ENCODE results near the gene INSC. TPM values are rescaled to one million over a fixed set of nuclear protein-coding genes. Genes with fewer than 3 reads are reported as not detected.

The INSC gene
- total RNA-seq, 1 experiment from 2014 or later, result not detected

DNA sequence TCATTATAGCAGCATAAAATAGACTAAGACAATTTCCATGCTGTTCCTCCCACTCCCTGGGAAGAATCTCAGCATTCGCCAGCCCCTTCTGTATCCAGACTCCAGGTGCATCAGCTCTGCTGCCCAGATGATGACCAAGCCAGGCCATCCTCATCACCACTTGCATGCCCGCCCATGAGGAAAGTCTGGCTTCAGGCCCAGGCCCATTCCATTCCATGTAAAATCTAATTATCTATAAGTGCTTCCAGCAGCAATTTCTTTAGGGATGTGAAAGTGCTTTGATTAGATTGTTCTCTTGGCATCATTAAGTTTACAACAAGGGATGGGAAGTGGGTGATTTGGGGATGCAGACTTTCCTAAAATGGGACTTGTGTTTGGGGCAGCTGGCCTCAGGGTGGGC is 100.3 kb downstream of the INSC start:
- intact Hi-C loops (cut with micrococcal nuclease; ENCODE audit: unreplicated experiment), result no loop called here
- Mint-ChIP-seq H3K4me1 (ENCODE audit: low read depth, unreplicated experiment) (peaks cover 10% of the 10 kb centered on the region), H3K36me3 (ENCODE audit: insufficient read depth, unreplicated experiment) (no peaks in the 10 kb centered on the region), H3K27ac (ENCODE audit: unreplicated experiment) (no peak overlapping the region), H3K27me3 (ENCODE audit: insufficient read depth, unreplicated experiment) (no peaks in the 10 kb centered on the region), H3K4me3 (ENCODE audit: unreplicated experiment) (no peak overlapping the region), H3K9me3 (ENCODE audit: unreplicated experiment) (no peaks in the 10 kb centered on the region)
- no peak overlapping the region for H3K4me3 ChIP-seq (ENCODE audit: low read depth, low read length)
- no peak for TF ChIP-seq CTCF (IDR thresholded peaks at IDR 0.05; ENCODE audit: insufficient read depth in 1 of 2, low read depth in 1 of 2, low read length in 1 of 2, severe bottlenecking in 1 of 2, unreplicated experiment in 1 of 2)
- CTCF ChIA-PET, result no interaction called here
- H3K9me3 ChIP-seq, result no peaks in the 10 kb centered on the region
- POLR2A ChIA-PET, result no interaction called here
- no peaks in the 10 kb centered on the region for H3K4me1 ChIP-seq
- no peaks in the 10 kb centered on the region for H3K36me3 ChIP-seq (ENCODE audit: control insufficient read depth, insufficient read depth, low read length)
- DNase-seq, result no peak
- no TSS peak for BruUV-seq (replicated peaks)
- H3K27me3 ChIP-seq (replicated peaks; ENCODE audit: control insufficient read depth, insufficient read depth, low read length), result no peaks in the 10 kb centered on the region

DNA sequence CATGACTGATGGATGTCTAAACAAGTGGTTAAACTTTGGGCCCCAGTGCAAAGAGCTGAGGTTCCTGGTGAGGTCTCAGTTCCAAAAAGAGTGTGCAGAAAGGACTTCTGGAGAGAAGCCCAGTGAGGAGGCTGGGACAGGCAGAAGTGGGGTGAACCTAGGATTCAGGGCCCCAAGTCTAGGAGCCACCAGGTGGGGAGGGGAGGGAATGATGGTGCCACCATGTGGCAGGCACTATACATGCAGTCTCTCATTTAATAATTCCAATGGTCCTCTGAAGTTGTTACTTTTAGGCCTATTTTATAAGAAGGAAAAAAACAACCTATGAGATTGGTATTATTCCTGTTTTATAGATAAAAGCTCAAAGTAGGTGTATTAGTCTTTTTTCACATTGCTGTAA is 102.0 kb downstream of the INSC start:
- no peaks in the 10 kb centered on the region for H3K36me3 Mint-ChIP-seq (ENCODE audit: insufficient read depth, unreplicated experiment)
- no peak overlapping the region for H3K4me3 ChIP-seq (ENCODE audit: low read depth, low read length)
- BruUV-seq (replicated peaks), result no TSS peak
- no peaks in the 10 kb centered on the region for H3K9me3 ChIP-seq
- H3K9me3 Mint-ChIP-seq (ENCODE audit: unreplicated experiment), result no peaks in the 10 kb centered on the region
- peak in 1 of 2 experiments; percentile 9 for DNase-seq
- no peaks in the 10 kb centered on the region for H3K36me3 ChIP-seq (ENCODE audit: control insufficient read depth, insufficient read depth, low read length)
- H3K27ac Mint-ChIP-seq (ENCODE audit: unreplicated experiment), result no peak overlapping the region
- H3K4me1 Mint-ChIP-seq (ENCODE audit: low read depth, unreplicated experiment), result peaks cover 10% of the 10 kb centered on the region
- POLR2A ChIA-PET, result no interaction called here
- no peaks in the 10 kb centered on the region for H3K4me1 ChIP-seq
- no peaks in the 10 kb centered on the region for H3K27me3 ChIP-seq (replicated peaks; ENCODE audit: control insufficient read depth, insufficient read depth, low read length)
- H3K4me3 Mint-ChIP-seq (ENCODE audit: unreplicated experiment), result no peak overlapping the region
- no peaks in the 10 kb centered on the region for H3K27me3 Mint-ChIP-seq (ENCODE audit: insufficient read depth, unreplicated experiment)
- intact Hi-C loops (cut with micrococcal nuclease; ENCODE audit: unreplicated experiment), result no loop called here
- TF ChIP-seq CTCF (IDR thresholded peaks at IDR 0.05; ENCODE audit: insufficient read depth in 1 of 2, low read depth in 1 of 2, low read length in 1 of 2, severe bottlenecking in 1 of 2, unreplicated experiment in 1 of 2), result peak; percentile 8 to 56
- CTCF ChIA-PET, result no interaction called here

DNA sequence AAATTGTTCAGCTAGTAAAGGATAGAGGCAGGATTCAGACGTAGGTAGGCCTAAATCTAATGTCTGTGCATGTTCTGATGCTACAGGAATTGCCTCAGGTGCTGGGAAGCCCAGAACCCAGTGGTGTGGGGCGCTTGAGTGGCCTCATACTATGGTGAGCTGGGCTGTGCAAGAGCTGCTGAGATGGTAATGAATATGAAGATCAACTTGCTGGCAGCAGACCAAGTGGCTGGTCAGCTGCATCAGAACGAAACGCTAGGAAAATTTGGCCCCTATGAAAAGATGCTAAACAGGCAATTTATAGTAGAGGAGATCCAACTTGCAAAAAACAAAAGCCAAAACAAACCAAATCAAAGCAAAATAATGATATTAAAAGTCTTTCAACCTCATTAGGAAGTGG is 102.7 kb downstream of the INSC start:
- Mint-ChIP-seq H3K27me3 (ENCODE audit: insufficient read depth, unreplicated experiment) (no peaks in the 10 kb centered on the region), H3K9me3 (ENCODE audit: unreplicated experiment) (no peaks in the 10 kb centered on the region), H3K27ac (ENCODE audit: unreplicated experiment) (no peak overlapping the region), H3K36me3 (ENCODE audit: insufficient read depth, unreplicated experiment) (no peaks in the 10 kb centered on the region), H3K4me1 (ENCODE audit: low read depth, unreplicated experiment) (peaks cover 10% of the 10 kb centered on the region), H3K4me3 (ENCODE audit: unreplicated experiment) (no peak overlapping the region)
- no peaks in the 10 kb centered on the region for H3K9me3 ChIP-seq
- intact Hi-C loops (cut with micrococcal nuclease; ENCODE audit: unreplicated experiment), result no loop called here
- H3K4me3 ChIP-seq (ENCODE audit: low read depth, low read length), result no peak overlapping the region
- H3K4me1 ChIP-seq, result no peaks in the 10 kb centered on the region
- CTCF ChIA-PET, result no interaction called here
- no peaks in the 10 kb centered on the region for H3K36me3 ChIP-seq (ENCODE audit: control insufficient read depth, insufficient read depth, low read length)
- POLR2A ChIA-PET, result no interaction called here
- no peak for TF ChIP-seq CTCF (IDR thresholded peaks at IDR 0.05; ENCODE audit: insufficient read depth in 1 of 2, low read depth in 1 of 2, low read length in 1 of 2, severe bottlenecking in 1 of 2, unreplicated experiment in 1 of 2)
- no TSS peak for BruUV-seq (replicated peaks)
- DNase-seq, result no peak
- no peaks in the 10 kb centered on the region for H3K27me3 ChIP-seq (replicated peaks; ENCODE audit: control insufficient read depth, insufficient read depth, low read length)
